Psoas muscle (tissue), 8 donors: ENCODE measurements around the gene CDK6. TPM values are rescaled to one million over a fixed set of nuclear protein-coding genes. Genes with fewer than 3 reads are reported as not detected.

ENCODE experiments used
- ATAC-seq, 4 donors: fragments of 200-7000 bp; cut with Tn5 transposase; one replicate each; pipeline ENCODE4 v1.9.1; 2020; ENCODE audit warnings: moderate library complexity in 3 of 4, mild to moderate bottlenecking in 2 of 4
- DNase-seq, 2 donors: peaks; one replicate each; pipeline ENCODE4 v3.0.0-alpha.2; 2020
- H3K27ac ChIP-seq: fragments of 200-600 bp; one replicate; pipeline ENCODE4 v1.8.0; 2022
- H3K27me3 ChIP-seq, 3 donors: fragments of 200-600 bp in 1 of 3; one replicate each; pipeline versions ENCODE4 v1.6.1 to v1.8.0; 2013 to 2022; ENCODE audit warnings: low read length in 2 of 3, mild to moderate bottlenecking in 2 of 3, moderate library complexity in 1 of 3; ENCODE audit not compliant: insufficient read depth in 3 of 3
- H3K36me3 ChIP-seq, 2 donors: fragments of 200-600 bp in 1 of 2; one replicate each; pipeline versions ENCODE4 v1.6.1 to v1.8.0; 2013 to 2022; ENCODE audit warnings: low read depth in 1 of 2, mild to moderate bottlenecking in 1 of 2, moderate library complexity in 1 of 2; ENCODE audit not compliant: insufficient read depth in 1 of 2
- H3K4me1 ChIP-seq: fragments of 200-600 bp; one replicate; pipeline ENCODE4 v1.8.0; 2022
- H3K4me3 ChIP-seq: fragments of 200-600 bp; one replicate; pipeline ENCODE4 v1.8.0; 2022; ENCODE audit warnings: mild to moderate bottlenecking
- H3K9me3 ChIP-seq: fragments of 200-600 bp; one replicate; pipeline ENCODE4 v1.8.0; 2022
- WGBS, 3 donors: extraction: QIAGEN DNeasy Blood & Tissue Kit; methylation state at CpG; one replicate each; pipeline versions ENCODE4 v1.1.6 to v1.1.7; 2013; 5-methylcytosine and 5-hydroxymethylcytosine counted together
- intact Hi-C, 2 donors: fragments of 100-400 bp; cut with DNase I; formaldehyde crosslinking; loops; one replicate each; pipeline versions ENCODE4 v1.11.0 to v1.14.2; 2022
- polyA plus RNA-seq, 3 donors: library from polyadenylated mRNA; stranded (reverse); fragments of 200-250 nt; gene quantifications; one replicate each; pipeline ENCODE4 v1.2.3, GENCODE V29; 2013
- total RNA-seq, 4 donors: library from RNA; stranded (reverse); fragmentation: NEBNext Ultra II Directional in 2 of 4; extraction: Animal tissue kit (Norgen Biotek cat#: 25700) in 2 of 4; gene quantifications; one replicate each; pipeline versions ENCODE4 v1.2.1 to v1.2.4, GENCODE V29; 2021 to 2023
- TF ChIP-seq, protein P1 (sequence below): fragments of 200-600 bp; IDR thresholded peaks from one replicate; pipeline ENCODE4 v1.8.0; 2022; ENCODE audit warnings: antibody characterized with exemption
- donor health status: healthy with polysubstance abuse.
- donor health status: DM: no; HTN: no; CAD: no; lungs with moderate emphysema.
- donor health status: Bipolar disorder and iron deficiency.
- donor health status: healthy.
- donor health status: DM: yes; HTN: yes; CAD: no.
- donor health status: DM: no; HTN: no; CAD: no.
- donor health status: DM: no; HTN: no; CAD: no.
- donor health status: DM: yes; HTN: yes; CAD: no.

Gene CDK6
- total and polyA plus RNA-seq, 7 donors: 0.39 to 8.0 (median 3.2) TPM

DNA sequence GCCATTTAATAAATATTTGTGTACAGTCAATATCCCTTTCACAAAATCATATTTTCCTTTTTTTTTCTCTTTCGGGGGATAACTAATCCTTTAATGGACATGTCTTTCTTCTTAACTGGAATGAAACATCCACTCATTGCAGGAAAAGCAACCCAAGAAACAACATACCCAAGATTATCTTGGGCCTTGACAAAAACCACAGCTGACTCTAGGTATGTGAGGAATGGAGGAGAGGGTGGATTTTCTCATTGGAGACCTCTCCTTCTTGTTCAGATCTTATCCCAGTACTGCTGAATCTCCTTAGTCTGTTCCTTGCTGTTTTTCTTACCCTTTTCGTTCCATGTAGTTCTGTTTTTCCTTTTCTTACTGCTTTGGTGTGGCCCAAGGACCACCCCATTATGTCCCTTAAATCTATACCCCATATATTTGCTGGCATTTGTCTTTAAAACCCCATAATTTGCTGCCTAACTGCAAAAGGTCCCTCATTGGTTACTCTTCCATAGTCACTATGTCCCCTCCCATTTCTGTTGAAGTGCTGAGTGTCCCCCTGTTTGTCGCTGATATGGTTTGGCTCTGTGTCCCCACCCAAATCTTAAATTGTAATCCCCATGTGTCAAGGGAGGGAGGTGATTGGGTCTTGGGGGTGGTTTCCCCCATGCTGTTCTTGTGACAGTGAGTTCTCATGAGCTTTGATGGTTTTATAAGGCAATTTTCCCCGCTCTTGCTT, 6.8 kb upstream of the CDK6 start:
- Histone ChIP-seq H3K27me3 (peaks cover 0 to 1% (median 0%) of the 10 kb centered on the region in 3 donors), H3K4me1 (no peaks in the 10 kb centered on the region), H3K9me3 (no peaks in the 10 kb centered on the region), H3K4me3 (no peak overlapping the region), H3K27ac (no peak overlapping the region), H3K36me3 (no peaks in the 10 kb centered on the region)
- no peak for ATAC-seq
- no peak for DNase-seq
- intact Hi-C loops: no loop called here
- 90 to 98% (median 92%) methylated on average over 4 of the region's 4 CpGs for WGBS, 3 donors
- TF ChIP-seq, protein P1, sequence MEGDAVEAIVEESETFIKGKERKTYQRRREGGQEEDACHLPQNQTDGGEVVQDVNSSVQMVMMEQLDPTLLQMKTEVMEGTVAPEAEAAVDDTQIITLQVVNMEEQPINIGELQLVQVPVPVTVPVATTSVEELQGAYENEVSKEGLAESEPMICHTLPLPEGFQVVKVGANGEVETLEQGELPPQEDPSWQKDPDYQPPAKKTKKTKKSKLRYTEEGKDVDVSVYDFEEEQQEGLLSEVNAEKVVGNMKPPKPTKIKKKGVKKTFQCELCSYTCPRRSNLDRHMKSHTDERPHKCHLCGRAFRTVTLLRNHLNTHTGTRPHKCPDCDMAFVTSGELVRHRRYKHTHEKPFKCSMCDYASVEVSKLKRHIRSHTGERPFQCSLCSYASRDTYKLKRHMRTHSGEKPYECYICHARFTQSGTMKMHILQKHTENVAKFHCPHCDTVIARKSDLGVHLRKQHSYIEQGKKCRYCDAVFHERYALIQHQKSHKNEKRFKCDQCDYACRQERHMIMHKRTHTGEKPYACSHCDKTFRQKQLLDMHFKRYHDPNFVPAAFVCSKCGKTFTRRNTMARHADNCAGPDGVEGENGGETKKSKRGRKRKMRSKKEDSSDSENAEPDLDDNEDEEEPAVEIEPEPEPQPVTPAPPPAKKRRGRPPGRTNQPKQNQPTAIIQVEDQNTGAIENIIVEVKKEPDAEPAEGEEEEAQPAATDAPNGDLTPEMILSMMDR: no peak

DNA sequence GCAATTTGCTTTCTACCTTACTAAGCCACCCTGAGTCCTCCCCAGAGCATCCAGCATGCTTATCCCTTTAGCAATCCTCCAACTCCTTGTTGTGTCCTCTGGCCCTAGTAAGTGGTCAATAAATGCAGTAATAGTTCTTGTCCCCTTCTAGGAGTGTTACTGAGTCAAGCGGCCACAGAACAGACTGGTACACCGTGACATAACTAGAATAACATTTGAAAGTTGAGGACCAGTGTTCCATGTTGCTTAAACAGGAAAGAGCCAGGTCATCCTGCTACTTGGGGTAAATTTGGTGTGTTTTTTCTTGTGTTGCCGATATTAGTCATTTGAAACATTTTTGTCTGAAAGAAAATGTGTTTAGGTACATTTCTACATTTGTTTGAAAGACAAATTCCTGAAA, 4.8 kb upstream of the CDK6 start:
- 87 to 92% (median 90%) methylated on average over 3 of the region's 3 CpGs for WGBS, 3 donors
- intact Hi-C loops: no loop called here
- no peak for ATAC-seq

DNA sequence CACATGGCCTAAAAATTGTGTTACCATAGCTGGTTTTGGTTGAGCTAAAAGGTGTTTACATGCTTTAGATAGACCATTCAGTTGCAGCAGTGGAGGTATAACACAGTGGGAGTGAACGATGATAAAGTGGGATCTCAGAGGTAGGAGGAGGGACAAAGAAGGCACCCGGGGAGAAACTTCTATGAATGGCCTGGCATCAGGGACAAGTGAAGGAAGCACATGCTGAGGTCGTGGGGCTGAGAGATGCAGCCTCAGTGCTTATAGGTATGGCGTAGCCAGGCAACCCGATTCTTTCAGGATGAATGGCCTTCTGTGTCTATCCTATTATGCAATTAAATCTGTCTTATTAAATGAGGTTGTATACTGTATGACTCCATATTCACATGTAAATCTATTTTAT, 3.9 kb upstream of the CDK6 start:
- no peak for DNase-seq
- ATAC-seq: no peak
- no peak overlapping the region for H3K4me3 ChIP-seq
- H3K27me3 ChIP-seq: peaks cover 0 to 14% (median 5%) of the 10 kb centered on the region in 3 donors
- no peak overlapping the region for H3K27ac ChIP-seq
- intact Hi-C loops: no loop called here
- TF ChIP-seq, protein P1: no peak
- no peaks in the 10 kb centered on the region for H3K36me3 ChIP-seq
- 76 to 79% (median 78%) methylated on average over 5 of the region's 5 CpGs for WGBS, 3 donors
- no peaks in the 10 kb centered on the region for H3K9me3 ChIP-seq
- no peaks in the 10 kb centered on the region for H3K4me1 ChIP-seq

More for the DNA sequence above, 4.8 kb upstream of the CDK6 start:
- Histone ChIP-seq H3K27me3 (peaks cover 0 to 6% (median 0%) of the 10 kb centered on the region in 3 donors), H3K4me1 (no peaks in the 10 kb centered on the region), H3K9me3 (no peaks in the 10 kb centered on the region), H3K4me3 (no peak overlapping the region), H3K27ac (no peak overlapping the region), H3K36me3 (no peaks in the 10 kb centered on the region)
- no peak for DNase-seq
- TF ChIP-seq, protein P1: no peak

DNA sequence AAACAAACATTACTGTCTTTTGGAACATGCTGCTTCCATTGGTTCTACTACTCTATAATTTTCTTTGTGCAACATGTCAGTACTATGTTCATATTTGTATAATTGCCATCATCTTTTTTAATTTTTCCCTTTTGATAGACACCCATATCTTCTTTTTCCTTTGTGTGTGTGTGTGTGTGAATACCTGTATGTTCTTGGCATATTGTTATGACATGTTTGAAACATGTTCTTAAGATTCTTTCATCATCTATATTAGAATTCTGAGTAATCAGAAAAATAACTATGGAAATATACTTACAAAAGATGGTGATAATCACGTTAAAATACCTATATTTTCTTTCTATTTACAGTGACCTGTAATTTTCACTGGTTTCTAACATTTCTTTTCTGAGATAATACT, 3.5 kb upstream of the CDK6 start:
- peaks cover 0 to 18% (median 6%) of the 10 kb centered on the region in 3 donors for H3K27me3 ChIP-seq
- no peak for DNase-seq
- H3K4me3 ChIP-seq: no peak overlapping the region
- no peaks in the 10 kb centered on the region for H3K36me3 ChIP-seq
- H3K27ac ChIP-seq: no peak overlapping the region
- TF ChIP-seq, protein P1: no peak
- intact Hi-C loops: no loop called here
- 82 to 96% (median 92%) methylated on average over 1 of the region's 1 CpG for WGBS, 3 donors
- H3K9me3 ChIP-seq: no peaks in the 10 kb centered on the region
- ATAC-seq: no peak
- H3K4me1 ChIP-seq: no peaks in the 10 kb centered on the region

DNA sequence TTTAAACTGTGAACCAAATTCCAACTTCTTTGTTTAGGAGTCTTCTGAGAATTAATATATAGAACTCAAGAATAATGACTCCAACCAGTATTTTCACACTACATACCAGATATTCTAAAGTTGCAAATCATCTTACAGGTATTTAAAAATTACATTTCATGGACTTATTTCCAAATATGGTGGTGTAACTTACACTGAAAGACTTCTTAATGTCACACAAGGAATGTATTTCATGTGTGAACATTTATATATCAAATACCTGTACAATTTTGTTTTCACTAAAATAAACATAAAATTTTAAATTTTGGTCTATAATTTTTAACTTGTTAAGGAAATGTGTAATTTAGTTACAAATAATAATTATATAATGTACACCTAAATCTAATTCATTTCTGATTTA, 2.6 kb upstream of the CDK6 start:
- no peak overlapping the region for H3K27ac ChIP-seq
- no peak for DNase-seq
- H3K27me3 ChIP-seq: peaks cover 0 to 25% (median 8%) of the 10 kb centered on the region in 3 donors
- intact Hi-C loops: no loop called here
- H3K4me3 ChIP-seq: no peak overlapping the region
- TF ChIP-seq, protein P1: no peak
- no peak for ATAC-seq
- H3K36me3 ChIP-seq: no peaks in the 10 kb centered on the region
- no peaks in the 10 kb centered on the region for H3K4me1 ChIP-seq
- no peaks in the 10 kb centered on the region for H3K9me3 ChIP-seq
